ENCODE measurements around the gene BLID. TPM values are rescaled to one million over a fixed set of nuclear protein-coding genes. Genes with fewer than 3 reads are reported as not detected.

BLID gene
- total RNA-seq, 1 experiment from 2014 or later, result not detected

- H3K4me3 ChIP-seq (ENCODE audit: low read depth, low read length), result no peak overlapping the region
- Mint-ChIP-seq H3K36me3 (ENCODE audit: insufficient read depth, unreplicated experiment) (no peaks in the 10 kb centered on the region), H3K9me3 (ENCODE audit: unreplicated experiment) (no peaks in the 10 kb centered on the region), H3K4me1 (ENCODE audit: low read depth, unreplicated experiment) (no peaks in the 10 kb centered on the region), H3K27ac (ENCODE audit: unreplicated experiment) (no peak overlapping the region), H3K27me3 (ENCODE audit: insufficient read depth, unreplicated experiment) (peaks cover 34% of the 10 kb centered on the region), H3K4me3 (ENCODE audit: unreplicated experiment) (no peak overlapping the region)
- no peak for DNase-seq
- H3K27me3 ChIP-seq (replicated peaks; ENCODE audit: control insufficient read depth, insufficient read depth, low read length), result 0 out of 2 replicates have a peak, but pooled peaks cover 1% of the 10 kb centered on the region
- H3K9me3 ChIP-seq, result no peaks in the 10 kb centered on the region
- TF ChIP-seq, protein P1, sequence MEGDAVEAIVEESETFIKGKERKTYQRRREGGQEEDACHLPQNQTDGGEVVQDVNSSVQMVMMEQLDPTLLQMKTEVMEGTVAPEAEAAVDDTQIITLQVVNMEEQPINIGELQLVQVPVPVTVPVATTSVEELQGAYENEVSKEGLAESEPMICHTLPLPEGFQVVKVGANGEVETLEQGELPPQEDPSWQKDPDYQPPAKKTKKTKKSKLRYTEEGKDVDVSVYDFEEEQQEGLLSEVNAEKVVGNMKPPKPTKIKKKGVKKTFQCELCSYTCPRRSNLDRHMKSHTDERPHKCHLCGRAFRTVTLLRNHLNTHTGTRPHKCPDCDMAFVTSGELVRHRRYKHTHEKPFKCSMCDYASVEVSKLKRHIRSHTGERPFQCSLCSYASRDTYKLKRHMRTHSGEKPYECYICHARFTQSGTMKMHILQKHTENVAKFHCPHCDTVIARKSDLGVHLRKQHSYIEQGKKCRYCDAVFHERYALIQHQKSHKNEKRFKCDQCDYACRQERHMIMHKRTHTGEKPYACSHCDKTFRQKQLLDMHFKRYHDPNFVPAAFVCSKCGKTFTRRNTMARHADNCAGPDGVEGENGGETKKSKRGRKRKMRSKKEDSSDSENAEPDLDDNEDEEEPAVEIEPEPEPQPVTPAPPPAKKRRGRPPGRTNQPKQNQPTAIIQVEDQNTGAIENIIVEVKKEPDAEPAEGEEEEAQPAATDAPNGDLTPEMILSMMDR (IDR thresholded peaks at IDR 0.05; ENCODE audit: insufficient read depth in 1 of 2, low read depth in 1 of 2, low read length in 1 of 2, severe bottlenecking in 1 of 2, unreplicated experiment in 1 of 2), result no peak
- intact Hi-C loops (cut with micrococcal nuclease; ENCODE audit: unreplicated experiment), result no loop called here
- H3K4me1 ChIP-seq, result no peaks in the 10 kb centered on the region
- H3K36me3 ChIP-seq (ENCODE audit: control insufficient read depth, insufficient read depth, low read length), result no peaks in the 10 kb centered on the region
- no TSS peak for BruUV-seq (replicated peaks)
- ChIA-PET CTCF (no interaction called here), POLR2A (no interaction called here)
Observed at GRCh38 chr11:122091835-122092234, 24.2 kb downstream of the BLID start.

DNA sequence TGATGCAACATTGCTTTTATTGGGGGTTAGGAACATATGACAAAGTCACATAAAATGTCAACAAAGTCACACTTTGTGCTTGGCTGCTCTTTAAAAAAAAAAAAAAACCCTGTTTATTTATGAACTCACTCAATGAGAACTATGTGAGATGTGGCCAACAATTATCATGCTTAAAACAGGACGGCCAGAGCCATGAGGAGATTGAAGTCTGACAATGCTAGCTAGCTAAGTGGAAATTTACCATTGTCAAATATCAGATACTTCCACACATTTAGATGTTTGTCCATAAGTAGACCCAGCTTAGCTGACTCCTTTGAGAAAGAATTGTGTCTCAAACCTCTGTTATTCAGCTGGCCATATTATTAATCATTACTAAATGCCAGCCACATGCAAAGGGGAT is 26.9 kb downstream of the BLID start:
- Mint-ChIP-seq H3K36me3 (ENCODE audit: insufficient read depth, unreplicated experiment) (no peaks in the 10 kb centered on the region), H3K27ac (ENCODE audit: unreplicated experiment) (no peak overlapping the region), H3K4me3 (ENCODE audit: unreplicated experiment) (no peak overlapping the region), H3K27me3 (ENCODE audit: insufficient read depth, unreplicated experiment) (peaks cover 28% of the 10 kb centered on the region), H3K4me1 (ENCODE audit: low read depth, unreplicated experiment) (no peaks in the 10 kb centered on the region), H3K9me3 (ENCODE audit: unreplicated experiment) (no peaks in the 10 kb centered on the region)
- TF ChIP-seq, protein P1 (IDR thresholded peaks at IDR 0.05; ENCODE audit: insufficient read depth in 1 of 2, low read depth in 1 of 2, low read length in 1 of 2, severe bottlenecking in 1 of 2, unreplicated experiment in 1 of 2), result no peak
- BruUV-seq (replicated peaks), result no TSS peak
- Histone ChIP-seq H3K4me1 (no peaks in the 10 kb centered on the region), H3K27me3 (replicated peaks; ENCODE audit: control insufficient read depth, insufficient read depth, low read length) (0 out of 2 replicates have a peak, but pooled peaks cover 1% of the 10 kb centered on the region), H3K4me3 (ENCODE audit: low read depth, low read length) (no peak overlapping the region), H3K9me3 (no peaks in the 10 kb centered on the region), H3K36me3 (ENCODE audit: control insufficient read depth, insufficient read depth, low read length) (no peaks in the 10 kb centered on the region)
- POLR2A ChIA-PET, result no interaction called here
- intact Hi-C loops (cut with micrococcal nuclease; ENCODE audit: unreplicated experiment), result no loop called here
- CTCF ChIA-PET, result interaction anchor here (0.5 kb wide), 1 partner anchor 12 kb away, joined by 3 read pairs; no protein-coding TSS in a partner anchor
- no peak for DNase-seq

DNA sequence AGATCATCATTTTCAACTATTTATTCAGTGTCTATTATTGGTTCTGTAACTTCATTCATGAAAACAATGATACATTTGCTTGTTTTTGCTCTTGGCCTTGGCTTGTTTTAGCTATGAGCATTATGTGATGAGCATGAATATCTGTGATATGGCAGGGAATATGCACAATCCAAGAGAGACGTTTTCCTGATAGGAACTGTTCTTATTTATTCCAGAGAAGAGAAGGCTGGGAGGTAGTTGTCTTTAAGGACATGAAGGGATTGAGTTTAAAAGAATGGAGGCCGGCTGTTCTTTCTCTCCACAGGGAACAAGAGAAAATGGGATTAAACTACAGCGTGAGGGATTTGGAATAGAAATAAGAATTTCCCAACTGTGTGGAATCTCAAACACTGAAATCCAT is 30.3 kb downstream of the BLID start:
- H3K36me3 Mint-ChIP-seq (ENCODE audit: insufficient read depth, unreplicated experiment), result no peaks in the 10 kb centered on the region
- H3K4me1 Mint-ChIP-seq (ENCODE audit: low read depth, unreplicated experiment), result no peaks in the 10 kb centered on the region
- no peak for DNase-seq
- peaks cover 15% of the 10 kb centered on the region for H3K27me3 Mint-ChIP-seq (ENCODE audit: insufficient read depth, unreplicated experiment)
- H3K27ac Mint-ChIP-seq (ENCODE audit: unreplicated experiment), result no peak overlapping the region
- Histone ChIP-seq H3K4me3 (ENCODE audit: low read depth, low read length) (no peak overlapping the region), H3K36me3 (ENCODE audit: control insufficient read depth, insufficient read depth, low read length) (no peaks in the 10 kb centered on the region), H3K4me1 (no peaks in the 10 kb centered on the region), H3K27me3 (replicated peaks; ENCODE audit: control insufficient read depth, insufficient read depth, low read length) (0 out of 2 replicates have a peak, but pooled peaks cover 1% of the 10 kb centered on the region), H3K9me3 (no peaks in the 10 kb centered on the region)
- ChIA-PET POLR2A (no interaction called here), CTCF (no interaction called here)
- H3K9me3 Mint-ChIP-seq (ENCODE audit: unreplicated experiment), result no peaks in the 10 kb centered on the region
- TF ChIP-seq, protein P1 (IDR thresholded peaks at IDR 0.05; ENCODE audit: insufficient read depth in 1 of 2, low read depth in 1 of 2, low read length in 1 of 2, severe bottlenecking in 1 of 2, unreplicated experiment in 1 of 2), result no peak
- no TSS peak for BruUV-seq (replicated peaks)
- intact Hi-C loops (cut with micrococcal nuclease; ENCODE audit: unreplicated experiment), result no loop called here
- H3K4me3 Mint-ChIP-seq (ENCODE audit: unreplicated experiment), result no peak overlapping the region
